HUES64 (cell line): ENCODE results near the gene ADARB2.
A peak's percentile ranks its signal among the peaks of the same experiment; 100 is the strongest.

ENCODE experiments used
- H3K27ac ChIP-seq: 2 replicates; pipeline ENCODE4 v1.7.0; 2013; ENCODE audit warnings: low read depth, low read length, inconsistent platforms
- H3K27me3 ChIP-seq: 2 replicates; pipeline ENCODE4 v1.6.1; 2013; ENCODE audit warnings: mild to moderate bottlenecking, low read length; ENCODE audit not compliant: insufficient read depth
- H3K36me3 ChIP-seq: 2 replicates; pipeline ENCODE4 v1.6.1; 2013; ENCODE audit warnings: mild to moderate bottlenecking, low read length; ENCODE audit not compliant: insufficient read depth
- H3K4me1 ChIP-seq: 2 replicates; pipeline ENCODE4 v1.6.1; 2013; ENCODE audit warnings: mild to moderate bottlenecking, low read length, moderate library complexity; ENCODE audit not compliant: insufficient read depth
- H3K4me3 ChIP-seq: 2 replicates; pipeline ENCODE4 v1.5.1; 2013; ENCODE audit warnings: mild to moderate bottlenecking, low read length, moderate library complexity
- H3K9ac ChIP-seq: 2 replicates; pipeline ENCODE4 v1.6.1; 2013; ENCODE audit warnings: mild to moderate bottlenecking, low read depth, low read length
- H3K9me3 ChIP-seq: 2 replicates; pipeline ENCODE4 v1.6.1; 2013; ENCODE audit warnings: low read depth, low read length; ENCODE audit not compliant: insufficient read depth
- WGBS: fragments of 150-250, 120-280 bp; methylation state at CpG from one replicate; pipeline ENCODE4 v1.1.7; 2013; ENCODE audit warnings: missing lambda C conversion rate; 5-methylcytosine and 5-hydroxymethylcytosine counted together

The ADARB2 gene

DNA sequence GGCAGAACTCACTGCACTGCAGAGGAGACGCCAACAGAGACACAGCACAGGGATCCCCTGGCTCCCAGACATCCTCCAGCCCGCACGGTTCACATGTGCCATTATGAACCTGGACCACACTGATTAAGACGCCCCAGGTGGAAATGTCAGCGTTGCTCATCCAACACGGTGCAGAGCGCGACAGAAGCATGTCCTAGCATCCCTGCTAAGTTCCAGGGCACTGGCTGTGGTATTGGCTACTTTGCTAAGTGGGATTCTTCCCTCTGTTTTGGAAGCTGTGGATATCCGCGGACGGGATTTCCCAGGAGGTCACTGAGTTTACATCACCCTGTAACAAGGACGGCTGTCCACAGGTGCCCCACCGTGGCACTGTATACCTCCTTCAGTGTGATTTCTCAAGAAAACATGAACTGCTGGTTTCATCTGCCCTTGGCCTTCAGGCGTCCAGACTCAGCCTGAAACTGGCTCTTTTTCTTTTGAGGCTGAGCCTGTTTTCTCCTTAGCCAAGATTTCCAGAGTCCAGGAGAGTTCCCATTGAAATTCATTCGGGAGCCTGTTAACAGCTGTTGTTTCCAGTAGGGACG is 357.1 kb downstream of the ADARB2 start:
- Histone ChIP-seq H3K9ac (no peak overlapping the region), H3K36me3 (no peaks in the 10 kb centered on the region), H3K9me3 (no peaks in the 10 kb centered on the region), H3K27me3 (no peaks in the 10 kb centered on the region), H3K27ac (peak overlapping the region; percentile 73; the same call in 1 of the 2 replicates), H3K4me1 (peaks cover 30% of the 10 kb centered on the region), H3K4me3 (no peak overlapping the region)
- 45% methylated on average over 16 of the region's 16 CpGs for WGBS

GRCh38 chr10:1379601-1380000 is 357.7 kb downstream of the ADARB2 start:
- H3K9ac ChIP-seq: no peak overlapping the region
- no peaks in the 10 kb centered on the region for H3K9me3 ChIP-seq
- H3K27ac ChIP-seq: no peak overlapping the region
- no peak overlapping the region for H3K4me3 ChIP-seq
- 50% methylated on average over 8 of the region's 9 CpGs for WGBS
- no peaks in the 10 kb centered on the region for H3K36me3 ChIP-seq
- H3K27me3 ChIP-seq: no peaks in the 10 kb centered on the region
- H3K4me1 ChIP-seq: peaks cover 29% of the 10 kb centered on the region

- 95% methylated on average over 2 of the region's 2 CpGs for WGBS
- H3K36me3 ChIP-seq: no peaks in the 10 kb centered on the region
- H3K9ac ChIP-seq: no peak overlapping the region
- H3K27ac ChIP-seq: no peak overlapping the region
- peaks cover 24% of the 10 kb centered on the region for H3K4me1 ChIP-seq
- H3K27me3 ChIP-seq: no peaks in the 10 kb centered on the region
- H3K4me3 ChIP-seq: no peak overlapping the region
- H3K9me3 ChIP-seq: no peaks in the 10 kb centered on the region
Observed at GRCh38 chr10:1378473-1378872, 358.9 kb downstream of the ADARB2 start.

- Histone ChIP-seq H3K27ac (no peak overlapping the region), H3K36me3 (no peaks in the 10 kb centered on the region), H3K9ac (no peak overlapping the region), H3K4me3 (no peak overlapping the region), H3K4me1 (peaks cover 24% of the 10 kb centered on the region), H3K27me3 (no peaks in the 10 kb centered on the region), H3K9me3 (no peaks in the 10 kb centered on the region)
- 88% methylated on average over 14 of the region's 14 CpGs for WGBS
Observed at GRCh38 chr10:1377740-1378397, 359.5 kb downstream of the ADARB2 start.

DNA sequence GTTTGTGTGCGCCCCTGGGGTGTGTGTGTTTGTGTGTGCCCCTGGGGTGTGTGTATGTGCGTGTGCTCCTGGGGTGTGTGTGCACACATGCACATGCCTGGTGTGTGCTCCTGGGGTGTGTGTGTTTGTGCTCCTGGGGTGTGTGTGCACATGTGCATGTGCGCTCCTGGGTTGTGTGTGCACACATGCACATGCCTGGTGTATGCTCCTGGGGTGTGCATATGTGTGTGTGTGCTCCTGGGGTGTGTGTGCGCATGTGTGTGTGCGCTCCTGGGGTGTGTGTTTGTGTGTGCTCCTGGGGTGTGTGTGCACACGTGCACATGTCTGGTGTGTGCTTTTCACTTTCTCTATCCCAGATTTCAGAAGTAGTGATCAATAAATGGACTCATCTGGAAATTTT is 360.1 kb downstream of the ADARB2 start:
- Histone ChIP-seq H3K27ac (no peak overlapping the region), H3K36me3 (no peaks in the 10 kb centered on the region), H3K9ac (no peak overlapping the region), H3K4me3 (no peak overlapping the region), H3K27me3 (no peaks in the 10 kb centered on the region), H3K9me3 (no peaks in the 10 kb centered on the region), H3K4me1 (peaks cover 24% of the 10 kb centered on the region)
- 93% methylated on average over 6 of the region's 6 CpGs for WGBS

- Histone ChIP-seq H3K36me3 (no peaks in the 10 kb centered on the region), H3K27me3 (no peaks in the 10 kb centered on the region), H3K9ac (no peak overlapping the region), H3K4me1 (peaks cover 21% of the 10 kb centered on the region), H3K27ac (no peak overlapping the region), H3K4me3 (no peak overlapping the region), H3K9me3 (no peaks in the 10 kb centered on the region)
- WGBS: 91% methylated on average over 11 of the region's 11 CpGs
Observed at GRCh38 chr10:1376384-1376945, 360.9 kb downstream of the ADARB2 start.

DNA sequence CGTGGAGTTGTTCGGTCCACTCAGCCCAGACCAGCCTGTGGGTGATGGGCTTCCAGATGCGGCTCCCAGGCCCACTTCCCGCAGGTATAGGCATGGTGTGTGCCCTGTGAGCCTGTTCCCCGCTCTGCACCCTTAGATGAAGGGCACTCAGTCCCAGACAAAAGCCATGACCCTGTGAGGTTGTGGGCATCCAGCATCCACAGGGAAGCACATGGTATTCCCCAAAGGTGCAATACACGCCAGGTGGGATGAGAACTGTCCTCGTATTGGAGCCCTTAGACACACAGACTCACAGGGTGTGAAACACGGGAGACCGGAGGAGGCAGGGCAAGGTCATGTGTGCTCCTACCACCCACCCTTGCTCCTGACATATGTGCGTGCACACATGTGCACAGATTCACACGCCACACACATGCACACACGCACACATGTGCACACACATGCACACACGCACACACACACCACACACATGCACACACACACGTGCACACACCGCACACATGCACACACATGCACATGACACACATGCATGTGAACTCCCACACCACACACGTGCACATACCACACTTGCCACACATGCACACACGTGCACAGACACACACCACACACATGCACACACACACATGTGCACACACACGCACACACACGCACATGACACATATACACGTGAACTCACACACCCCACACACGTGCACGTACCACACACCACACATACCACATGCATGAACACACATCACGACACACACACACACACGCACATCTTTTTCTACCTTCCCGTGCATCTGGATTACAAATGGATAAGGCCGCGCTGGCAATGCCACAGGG is 361.8 kb downstream of the ADARB2 start:
- Histone ChIP-seq H3K36me3 (no peaks in the 10 kb centered on the region), H3K4me1 (peaks cover 13% of the 10 kb centered on the region), H3K9ac (no peak overlapping the region), H3K9me3 (no peaks in the 10 kb centered on the region), H3K4me3 (no peak overlapping the region), H3K27me3 (no peaks in the 10 kb centered on the region), H3K27ac (no peak overlapping the region)
- 91% methylated on average over 27 of the region's 27 CpGs for WGBS

- Histone ChIP-seq H3K4me3 (no peak overlapping the region), H3K36me3 (no peaks in the 10 kb centered on the region), H3K9me3 (no peaks in the 10 kb centered on the region), H3K9ac (no peak overlapping the region), H3K27ac (no peak overlapping the region), H3K4me1 (peaks cover 6% of the 10 kb centered on the region; the same call in 1 of the 2 replicates), H3K27me3 (no peaks in the 10 kb centered on the region)
- WGBS: 95% methylated on average over 37 of the region's 37 CpGs
Observed at GRCh38 chr10:1374511-1375345, 362.6 kb downstream of the ADARB2 start.

DNA sequence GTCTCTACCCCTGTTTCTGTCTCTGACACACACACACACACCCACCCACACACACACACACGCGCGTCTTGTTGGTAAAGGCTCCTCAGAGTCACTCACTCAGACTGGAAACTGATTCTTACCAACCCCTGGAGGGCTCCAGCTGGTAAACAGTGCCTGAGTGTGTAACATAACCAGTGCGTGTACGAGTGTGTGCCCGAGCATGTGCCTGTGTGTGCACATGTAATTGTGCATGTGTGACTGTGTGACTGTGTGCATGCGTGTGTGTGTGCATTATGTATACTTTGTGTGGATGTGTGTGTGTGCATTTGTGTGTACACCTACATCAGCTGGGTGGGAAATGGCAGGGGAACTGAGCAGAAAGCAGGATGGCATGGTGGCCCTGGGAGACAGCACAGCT is 364.0 kb downstream of the ADARB2 start:
- Histone ChIP-seq H3K27ac (no peak overlapping the region), H3K4me3 (no peak overlapping the region), H3K9ac (no peak overlapping the region), H3K27me3 (no peaks in the 10 kb centered on the region), H3K36me3 (no peaks in the 10 kb centered on the region), H3K4me1 (0 out of 2 replicates have a peak, but pooled peaks cover 12% of the 10 kb centered on the region), H3K9me3 (no peaks in the 10 kb centered on the region)
- WGBS: 94% methylated on average over 7 of the region's 7 CpGs

- Histone ChIP-seq H3K27me3 (no peaks in the 10 kb centered on the region), H3K4me3 (no peak overlapping the region), H3K27ac (no peak overlapping the region), H3K4me1 (0 out of 2 replicates have a peak, but pooled peaks cover 12% of the 10 kb centered on the region), H3K36me3 (no peaks in the 10 kb centered on the region), H3K9me3 (no peaks in the 10 kb centered on the region), H3K9ac (no peak overlapping the region)
- 88% methylated on average over 2 of the region's 4 CpGs for WGBS
Observed at GRCh38 chr10:1372212-1372611, 365.1 kb downstream of the ADARB2 start.
